Erythroblast (primary cell): Measurements from ENCODE around the gene OPCML.

Source experiments
- GATA1 ChIP-seq: IDR thresholded peaks from 2 replicates; pipeline ENCODE4 v1.6.1; 2011; ENCODE audit warnings: low read depth, mild to moderate bottlenecking, control low read depth, low read length, moderate library complexity
- POLR2A ChIP-seq: IDR thresholded peaks from 2 replicates; pipeline ENCODE4 v1.6.1; 2011; ENCODE audit warnings: mild to moderate bottlenecking, low read length

DNA sequence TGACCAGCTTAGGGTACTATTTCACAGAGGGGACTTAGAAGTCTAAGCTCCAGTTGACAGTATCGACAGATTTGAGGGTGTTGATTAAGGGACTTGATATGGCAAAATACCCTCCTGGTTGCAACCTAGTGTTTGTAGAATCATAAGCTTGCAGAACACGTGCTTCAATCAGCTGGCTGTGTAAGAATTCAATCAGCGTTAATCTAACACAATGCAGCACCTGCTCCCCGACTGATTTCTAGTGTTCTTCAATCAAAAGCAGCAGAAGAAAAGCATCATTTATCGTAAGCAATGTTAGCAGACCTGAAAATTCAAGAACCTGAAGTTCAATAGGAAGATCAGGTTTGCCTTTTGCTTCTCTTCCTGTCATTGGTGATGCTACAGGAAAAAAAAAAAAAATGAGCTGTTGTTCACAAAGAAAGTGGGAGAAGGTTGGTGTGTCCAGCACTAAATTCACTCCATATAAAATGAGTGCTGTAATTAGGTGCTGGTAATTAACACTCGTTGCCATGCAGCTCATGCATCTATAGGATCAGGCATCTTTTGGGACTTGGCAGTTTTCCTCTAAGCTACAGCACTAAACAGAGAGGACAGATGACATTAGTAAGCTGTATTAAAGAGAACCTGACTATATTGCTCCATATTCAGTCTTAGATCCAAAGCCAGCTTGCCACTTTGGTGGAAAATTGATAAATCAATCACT lies 840.3 kb downstream of the OPCML start:
- TF ChIP-seq POLR2A (no peak), GATA1 (no peak)
